HFF-Myc (cell line): ENCODE results near the gene COL6A5.
"Not testable (repeated sequence)": the region's sequence is repeated elsewhere in the genome, so short reads cannot be mapped to it uniquely, and the experiment has no call there.

Source experiments
- DNase-seq: peaks from one replicate; pipeline ENCODE4 v3.0.0-alpha.2; 2011; ENCODE audit warnings: low read depth; ENCODE audit errors: extremely low read depth
- H3K4me3 ChIP-seq: replicated peaks from 2 replicates; pipeline ENCODE4 v1.5.1; 2011; ENCODE audit warnings: low read depth, mild to moderate bottlenecking, control low read depth, low read length
- TF ChIP-seq, protein P1 (sequence below): IDR thresholded peaks from 2 replicates; pipeline ENCODE4 v1.5.1; 2012; ENCODE audit warnings: mild to moderate bottlenecking, low read depth, low read length, control low read depth; ENCODE audit errors: missing control alignments

The COL6A5 gene

GRCh38 chr3:130423064-130423463 lies 77.6 kb downstream of the COL6A5 start:
- DNase-seq, result no peak
- TF ChIP-seq, protein P1, sequence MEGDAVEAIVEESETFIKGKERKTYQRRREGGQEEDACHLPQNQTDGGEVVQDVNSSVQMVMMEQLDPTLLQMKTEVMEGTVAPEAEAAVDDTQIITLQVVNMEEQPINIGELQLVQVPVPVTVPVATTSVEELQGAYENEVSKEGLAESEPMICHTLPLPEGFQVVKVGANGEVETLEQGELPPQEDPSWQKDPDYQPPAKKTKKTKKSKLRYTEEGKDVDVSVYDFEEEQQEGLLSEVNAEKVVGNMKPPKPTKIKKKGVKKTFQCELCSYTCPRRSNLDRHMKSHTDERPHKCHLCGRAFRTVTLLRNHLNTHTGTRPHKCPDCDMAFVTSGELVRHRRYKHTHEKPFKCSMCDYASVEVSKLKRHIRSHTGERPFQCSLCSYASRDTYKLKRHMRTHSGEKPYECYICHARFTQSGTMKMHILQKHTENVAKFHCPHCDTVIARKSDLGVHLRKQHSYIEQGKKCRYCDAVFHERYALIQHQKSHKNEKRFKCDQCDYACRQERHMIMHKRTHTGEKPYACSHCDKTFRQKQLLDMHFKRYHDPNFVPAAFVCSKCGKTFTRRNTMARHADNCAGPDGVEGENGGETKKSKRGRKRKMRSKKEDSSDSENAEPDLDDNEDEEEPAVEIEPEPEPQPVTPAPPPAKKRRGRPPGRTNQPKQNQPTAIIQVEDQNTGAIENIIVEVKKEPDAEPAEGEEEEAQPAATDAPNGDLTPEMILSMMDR, result no peak
- H3K4me3 ChIP-seq, result no peak overlapping the region

DNA sequence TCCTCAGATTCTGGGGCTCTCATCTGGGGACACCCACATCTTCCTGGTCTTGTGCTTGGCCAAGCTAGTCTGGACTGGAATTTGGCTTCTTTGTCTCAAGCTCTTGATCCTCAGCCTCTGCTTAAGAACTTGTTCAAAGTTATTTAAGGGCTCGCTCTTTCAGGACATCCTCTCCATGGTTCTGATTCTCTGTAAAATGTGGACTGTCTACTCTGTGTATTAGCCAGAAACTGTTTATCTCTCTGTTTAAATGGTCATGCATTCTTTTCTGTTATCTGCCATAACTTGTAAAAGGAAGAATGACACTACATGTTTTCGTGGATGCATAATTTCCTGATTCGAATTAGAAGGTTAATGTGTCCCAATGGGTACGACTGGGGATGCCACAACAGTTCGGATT lies 79.4 kb downstream of the COL6A5 start:
- no peak for DNase-seq
- TF ChIP-seq, protein P1, result no peak
- no peak overlapping the region for H3K4me3 ChIP-seq

DNA sequence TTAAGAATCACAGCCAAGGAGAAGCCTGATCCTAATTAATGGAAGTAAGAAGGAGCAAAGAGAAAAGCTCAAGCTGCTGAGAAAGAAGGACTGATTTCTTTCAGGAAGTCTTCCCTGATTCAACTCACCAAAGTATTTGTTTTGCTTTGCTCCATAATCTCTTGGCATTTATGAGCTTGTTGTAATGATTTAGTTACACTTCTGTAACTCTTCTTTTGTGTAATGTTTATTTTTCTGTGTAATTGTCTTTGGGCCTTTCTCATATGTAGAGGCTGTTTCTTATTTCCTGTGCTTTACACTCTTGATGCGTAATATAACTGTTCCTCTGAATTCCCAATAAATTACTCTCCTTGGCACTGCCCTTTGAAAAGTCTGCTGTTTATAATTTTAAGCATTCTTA lies 80.0 kb downstream of the COL6A5 start:
- no peak for DNase-seq
- TF ChIP-seq, protein P1, result no peak
- H3K4me3 ChIP-seq, result no peak overlapping the region

DNA sequence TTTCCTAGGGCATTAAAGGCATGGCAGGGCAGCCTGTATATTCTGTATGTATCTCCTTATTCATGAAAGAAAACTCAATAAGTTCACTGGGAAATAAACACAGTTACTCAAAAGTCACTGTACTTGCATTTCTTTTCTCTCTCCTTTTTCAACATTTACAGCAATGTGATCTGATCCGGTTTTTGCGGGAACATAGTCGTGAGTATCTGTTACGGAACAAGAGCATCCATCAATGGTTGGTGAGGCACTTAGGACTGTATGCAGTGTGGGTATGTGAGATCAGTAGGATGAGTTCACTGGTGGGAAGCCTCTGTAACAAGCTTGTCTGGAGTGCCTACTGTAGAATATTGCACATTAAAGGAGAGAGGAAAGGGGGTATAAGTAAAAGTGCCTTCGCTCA lies 80.7 kb downstream of the COL6A5 start:
- no peak overlapping the region for H3K4me3 ChIP-seq
- TF ChIP-seq, protein P1, result no peak
- no peak for DNase-seq

- TF ChIP-seq, protein P1, result no peak
- DNase-seq, result no peak
- no peak overlapping the region for H3K4me3 ChIP-seq
Observed at GRCh38 chr3:130428871-130429712, 83.6 kb downstream of the COL6A5 start.

DNA sequence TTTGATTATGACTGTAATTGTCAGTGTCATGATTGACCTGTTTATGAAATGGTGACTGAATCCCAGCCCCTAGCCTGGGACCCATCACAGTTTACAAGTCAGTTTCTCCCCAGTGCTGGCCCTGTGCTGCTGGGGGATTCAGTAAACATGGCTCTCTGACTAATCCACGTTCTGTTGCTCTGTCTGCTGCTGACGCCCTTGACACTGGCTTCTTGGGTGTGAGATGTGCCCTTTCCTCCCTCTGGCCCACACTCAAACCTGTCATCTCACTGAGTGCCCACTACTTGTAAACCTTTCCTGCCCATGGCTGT lies 84.2 kb downstream of the COL6A5 start:
- H3K4me3 ChIP-seq, result no peak overlapping the region
- TF ChIP-seq, protein P1, result no peak
- no peak for DNase-seq

GRCh38 chr3:130430266-130430665 lies 84.8 kb downstream of the COL6A5 start:
- H3K4me3 ChIP-seq, result no peak overlapping the region
- no peak for DNase-seq
- TF ChIP-seq, protein P1, result no peak

GRCh38 chr3:130432086-130432485 lies 86.6 kb downstream of the COL6A5 start:
- not testable (repeated sequence) for H3K4me3 ChIP-seq, DNase-seq
